Neural progenitor cell (in vitro differentiated cells): Measurements from ENCODE around the gene RBFOX1. TPM values are rescaled to one million over a fixed set of nuclear protein-coding genes. Genes with fewer than 3 reads are reported as not detected.

Experiments used
- DNase-seq: peaks from one replicate; pipeline ENCODE4 v3.0.0-alpha.2; 2016; ENCODE audit warnings: low spot score
- H2AFZ ChIP-seq: fragments of 200-600 bp; sonication (generic); replicated peaks from 2 replicates; pipeline ENCODE4 v1.6.1; 2016; ENCODE audit warnings: antibody characterized with exemption
- H3F3A ChIP-seq: fragments of 200-600 bp; sonication (generic); 2 replicates; pipeline ENCODE4 v1.6.1; 2016; ENCODE audit warnings: antibody characterized with exemption, low read depth
- H3K27ac ChIP-seq: fragments of 200-600 bp; sonication (generic); 2 replicates; pipeline ENCODE4 v1.5.1; 2016; ENCODE audit warnings: mild to moderate bottlenecking
- H3K27me3 ChIP-seq: fragments of 200-600 bp; sonication (generic); 2 replicates; pipeline ENCODE4 v1.6.1; 2016; ENCODE audit warnings: mild to moderate bottlenecking, moderate library complexity
- H3K36me3 ChIP-seq: fragments of 200-600 bp; sonication (generic); 2 replicates; pipeline ENCODE4 v1.5.1; 2016
- H3K4me1 ChIP-seq: fragments of 200-600 bp; sonication (generic); 2 replicates; pipeline ENCODE4 v1.6.1; 2016; ENCODE audit warnings: mixed run types
- H3K4me2 ChIP-seq: fragments of 200-600 bp; sonication (generic); 2 replicates; pipeline ENCODE4 v1.6.1; 2016
- H3K4me3 ChIP-seq: fragments of 200-600 bp; sonication (generic); 2 replicates; pipeline ENCODE4 v1.5.1; 2016
- H3K79me2 ChIP-seq: fragments of 200-600 bp; sonication (generic); 2 replicates; pipeline ENCODE4 v1.6.1; 2016; ENCODE audit warnings: low read depth
- H3K9ac ChIP-seq: fragments of 200-600 bp; sonication (generic); 2 replicates; pipeline ENCODE4 v1.6.1; 2016
- H3K9me3 ChIP-seq: fragments of 200-600 bp; sonication (generic); 2 replicates; pipeline ENCODE4 v1.5.1; 2016; ENCODE audit warnings: low read depth
- H4K20me1 ChIP-seq: fragments of 200-600 bp; sonication (generic); 2 replicates; pipeline ENCODE4 v1.6.1; 2016; ENCODE audit warnings: low read depth
- H3K27ac Mint-ChIP-seq: 3 replicates; pipeline ENCODE4 v1.8.0; 2021; ENCODE audit warnings: mixed read lengths
- H3K27me3 Mint-ChIP-seq: 2 replicates; pipeline ENCODE4 v1.8.0; 2022; ENCODE audit warnings: low read depth, mild to moderate bottlenecking, inconsistent platforms, moderate library complexity, mixed read lengths; ENCODE audit not compliant: insufficient read depth
- H3K36me3 Mint-ChIP-seq: 3 replicates; pipeline ENCODE4 v1.8.0; 2021; ENCODE audit warnings: mixed read lengths
- H3K4me1 Mint-ChIP-seq: 3 replicates; pipeline ENCODE4 v1.8.0; 2021; ENCODE audit warnings: mixed read lengths
- H3K4me3 Mint-ChIP-seq: 3 replicates; pipeline ENCODE4 v1.8.0; 2021; ENCODE audit warnings: mild to moderate bottlenecking, moderate library complexity, mixed read lengths
- H3K9me3 Mint-ChIP-seq: 3 replicates; pipeline ENCODE4 v1.8.0; 2020; ENCODE audit warnings: mixed read lengths
- CTCF ChIP-seq: fragments of 200-600 bp; sonication (generic); IDR thresholded peaks from 2 replicates; pipeline ENCODE4 v1.5.1; 2017; ENCODE audit warnings: antibody characterized with exemption, mild to moderate bottlenecking
- EZH2 ChIP-seq: fragments of 200-600 bp; sonication (generic); IDR thresholded peaks from 2 replicates; pipeline ENCODE4 v1.6.1; 2017; ENCODE audit warnings: antibody characterized with exemption, mild to moderate bottlenecking, moderate library complexity
- EZH2phosphoT487 ChIP-seq: fragments of 200-600 bp; sonication (generic); IDR thresholded peaks from 2 replicates; pipeline ENCODE4 v1.6.1; 2017; ENCODE audit warnings: antibody characterized with exemption
- total RNA-seq: library from RNA; depleted of rRNA; stranded (reverse); fragments of >200 nt; gene quantifications from 2 replicates; pipeline ENCODE4 v1.2.3, GENCODE V29; 2015; ENCODE audit warnings: low replicate concordance

Gene RBFOX1
- total RNA-seq, 1 donor from 2014 or later, result 1.2 TPM

GRCh38 chr16:7420843-7421242, 88.2 kb downstream of the RBFOX1 start:
- Histone ChIP-seq H3K27me3 (no peaks in the 10 kb centered on the region), H3K36me3 (no peaks in the 10 kb centered on the region), H3K9me3 (no peaks in the 10 kb centered on the region), H3K4me3 (no peak overlapping the region), H2AFZ (no peak overlapping the region), H3K4me1 (peaks cover 11% of the 10 kb centered on the region), H3K4me2 (no peak overlapping the region), H3K27ac (no peak overlapping the region), H3F3A (no peaks in the 10 kb centered on the region), H3K79me2 (no peaks in the 10 kb centered on the region), H4K20me1 (no peaks in the 10 kb centered on the region), H3K9ac (no peak overlapping the region)
- no peak for DNase-seq
- Mint-ChIP-seq H3K4me1 (peaks cover 35% of the 10 kb centered on the region), H3K27me3 (no peaks in the 10 kb centered on the region), H3K36me3 (no peaks in the 10 kb centered on the region), H3K27ac (peak overlapping the region; percentile 57), H3K9me3 (no peaks in the 10 kb centered on the region), H3K4me3 (no peak overlapping the region)
- TF ChIP-seq CTCF (no peak), EZH2phosphoT487 (no peak), EZH2 (no peak)

GRCh38 chr16:7421578-7421977, 88.9 kb downstream of the RBFOX1 start:
- Mint-ChIP-seq H3K4me3 (no peak overlapping the region), H3K4me1 (peaks cover 36% of the 10 kb centered on the region), H3K9me3 (no peaks in the 10 kb centered on the region), H3K36me3 (no peaks in the 10 kb centered on the region), H3K27me3 (no peaks in the 10 kb centered on the region), H3K27ac (no peak overlapping the region)
- H3K27me3 ChIP-seq, result no peaks in the 10 kb centered on the region
- H3F3A ChIP-seq, result no peaks in the 10 kb centered on the region
- no peaks in the 10 kb centered on the region for H3K36me3 ChIP-seq
- no peaks in the 10 kb centered on the region for H3K9me3 ChIP-seq
- peaks cover 15% of the 10 kb centered on the region for H3K4me1 ChIP-seq
- no peak for DNase-seq
- H2AFZ ChIP-seq, result no peak overlapping the region
- H3K4me2 ChIP-seq, result no peak overlapping the region
- no peak overlapping the region for H3K27ac ChIP-seq
- no peak overlapping the region for H3K4me3 ChIP-seq
- H3K9ac ChIP-seq, result no peak overlapping the region
- TF ChIP-seq CTCF, result no peak
- no peak for TF ChIP-seq EZH2
- no peak for TF ChIP-seq EZH2phosphoT487
- no peaks in the 10 kb centered on the region for H3K79me2 ChIP-seq
- no peaks in the 10 kb centered on the region for H4K20me1 ChIP-seq

- H3K27me3 ChIP-seq, result no peaks in the 10 kb centered on the region
- TF ChIP-seq EZH2phosphoT487 (no peak), CTCF (no peak), EZH2 (no peak)
- H3K4me2 ChIP-seq, result no peak overlapping the region
- H3K79me2 ChIP-seq, result no peaks in the 10 kb centered on the region
- Mint-ChIP-seq H3K9me3 (no peaks in the 10 kb centered on the region), H3K4me1 (peaks cover 36% of the 10 kb centered on the region), H3K27me3 (no peaks in the 10 kb centered on the region), H3K4me3 (no peak overlapping the region), H3K27ac (no peak overlapping the region), H3K36me3 (no peaks in the 10 kb centered on the region)
- H4K20me1 ChIP-seq, result no peaks in the 10 kb centered on the region
- peaks cover 15% of the 10 kb centered on the region for H3K4me1 ChIP-seq
- DNase-seq, result no peak
- no peak overlapping the region for H2AFZ ChIP-seq
- H3F3A ChIP-seq, result no peaks in the 10 kb centered on the region
- no peaks in the 10 kb centered on the region for H3K9me3 ChIP-seq
- H3K27ac ChIP-seq, result no peak overlapping the region
- H3K9ac ChIP-seq, result no peak overlapping the region
- H3K36me3 ChIP-seq, result no peaks in the 10 kb centered on the region
- no peak overlapping the region for H3K4me3 ChIP-seq
These were observed 89.6 kb downstream of the RBFOX1 start for GRCh38 chr16:7422036-7422888.
